Fibroblast of pulmonary artery (primary cell): ENCODE results near the gene TDRKH.
A peak's percentile ranks its signal among the peaks of the same experiment; 100 is the strongest.

Experiments
- DNase-seq: peaks from one replicate; pipeline ENCODE4 v3.0.0-alpha.2; 2010; ENCODE audit warnings: low read depth
- H3K4me3 ChIP-seq: replicated peaks from 2 replicates; pipeline ENCODE4 v1.5.1; 2011; ENCODE audit warnings: low read depth, mild to moderate bottlenecking, control low read depth, low read length, moderate library complexity
- TF ChIP-seq, protein P1 (sequence below): IDR thresholded peaks from 2 replicates; pipeline ENCODE4 v1.5.1; 2011; ENCODE audit warnings: mild to moderate bottlenecking, control low read depth, low read length, inconsistent platforms; ENCODE audit errors: missing control alignments

TDRKH gene

DNA sequence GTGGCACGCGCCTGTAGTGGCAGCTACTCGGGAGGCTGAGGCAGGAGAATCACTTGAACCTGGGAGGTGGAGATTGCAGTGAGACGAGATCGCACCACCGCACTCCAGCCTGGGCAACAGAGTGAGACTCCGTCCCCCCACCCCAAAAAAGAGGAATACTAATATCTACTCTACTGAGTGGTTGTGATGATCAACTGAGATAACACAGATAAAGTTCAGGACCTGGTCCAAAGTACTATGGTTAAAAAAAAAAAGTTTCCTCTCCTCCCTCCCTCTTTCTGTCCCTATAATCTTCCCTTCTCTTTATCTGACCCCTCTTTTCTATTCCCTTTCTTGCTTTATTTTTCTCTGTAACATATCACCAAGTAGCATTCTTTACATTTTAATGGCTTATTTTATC is 45.3 kb upstream of the TDRKH start:
- H3K4me3 ChIP-seq = no peak overlapping the region
- DNase-seq = no peak

GRCh38 chr1:151834239-151834638 is 43.9 kb upstream of the TDRKH start:
- TF ChIP-seq, protein P1, sequence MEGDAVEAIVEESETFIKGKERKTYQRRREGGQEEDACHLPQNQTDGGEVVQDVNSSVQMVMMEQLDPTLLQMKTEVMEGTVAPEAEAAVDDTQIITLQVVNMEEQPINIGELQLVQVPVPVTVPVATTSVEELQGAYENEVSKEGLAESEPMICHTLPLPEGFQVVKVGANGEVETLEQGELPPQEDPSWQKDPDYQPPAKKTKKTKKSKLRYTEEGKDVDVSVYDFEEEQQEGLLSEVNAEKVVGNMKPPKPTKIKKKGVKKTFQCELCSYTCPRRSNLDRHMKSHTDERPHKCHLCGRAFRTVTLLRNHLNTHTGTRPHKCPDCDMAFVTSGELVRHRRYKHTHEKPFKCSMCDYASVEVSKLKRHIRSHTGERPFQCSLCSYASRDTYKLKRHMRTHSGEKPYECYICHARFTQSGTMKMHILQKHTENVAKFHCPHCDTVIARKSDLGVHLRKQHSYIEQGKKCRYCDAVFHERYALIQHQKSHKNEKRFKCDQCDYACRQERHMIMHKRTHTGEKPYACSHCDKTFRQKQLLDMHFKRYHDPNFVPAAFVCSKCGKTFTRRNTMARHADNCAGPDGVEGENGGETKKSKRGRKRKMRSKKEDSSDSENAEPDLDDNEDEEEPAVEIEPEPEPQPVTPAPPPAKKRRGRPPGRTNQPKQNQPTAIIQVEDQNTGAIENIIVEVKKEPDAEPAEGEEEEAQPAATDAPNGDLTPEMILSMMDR = no peak

More for the DNA sequence above, 45.3 kb upstream of the TDRKH start:
- TF ChIP-seq, protein P1 = no peak

GRCh38 chr1:151833172-151833900 is 43.0 kb upstream of the TDRKH start:
- TF ChIP-seq, protein P1 = no peak
- no peak overlapping the region for H3K4me3 ChIP-seq
- DNase-seq = no peak

More at GRCh38 chr1:151834239-151834638, 43.9 kb upstream of the TDRKH start:
- no peak overlapping the region for H3K4me3 ChIP-seq
- DNase-seq = no peak

DNA sequence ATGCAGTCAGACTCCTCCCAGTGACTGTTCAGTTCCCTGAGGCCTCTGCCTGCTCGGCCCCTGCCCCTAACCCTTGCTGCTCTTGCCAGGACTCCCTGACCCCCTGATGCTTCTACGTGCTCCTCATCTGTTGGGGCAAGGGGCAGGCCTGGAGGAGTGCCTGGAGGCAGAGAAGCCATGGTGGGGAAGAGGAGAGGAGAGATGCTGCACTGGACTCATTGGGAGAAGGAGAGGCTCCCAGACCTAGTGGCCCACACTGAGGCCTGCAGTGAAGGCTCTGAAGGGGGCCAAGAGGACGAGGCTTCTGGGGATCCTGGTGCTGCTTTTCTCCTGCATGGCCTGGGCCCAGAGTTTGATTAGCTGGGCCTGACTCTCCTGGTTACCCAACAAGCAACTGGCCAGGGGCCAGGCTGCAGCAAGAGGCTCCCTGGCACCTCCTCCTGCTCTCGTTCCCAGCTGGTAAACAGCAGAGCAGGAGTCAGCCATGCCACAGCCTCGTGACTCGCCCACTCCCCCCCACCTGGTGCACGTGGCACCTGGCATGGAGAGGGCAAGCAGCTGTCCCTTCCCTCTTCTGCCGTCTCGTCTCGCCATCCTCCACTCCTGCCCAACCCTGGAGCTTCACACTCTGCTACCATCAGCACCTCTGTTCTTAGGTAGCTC is 42.1 kb upstream of the TDRKH start:
- peak; percentile 69 for DNase-seq
- no peak overlapping the region for H3K4me3 ChIP-seq
- TF ChIP-seq, protein P1 = no peak

DNA sequence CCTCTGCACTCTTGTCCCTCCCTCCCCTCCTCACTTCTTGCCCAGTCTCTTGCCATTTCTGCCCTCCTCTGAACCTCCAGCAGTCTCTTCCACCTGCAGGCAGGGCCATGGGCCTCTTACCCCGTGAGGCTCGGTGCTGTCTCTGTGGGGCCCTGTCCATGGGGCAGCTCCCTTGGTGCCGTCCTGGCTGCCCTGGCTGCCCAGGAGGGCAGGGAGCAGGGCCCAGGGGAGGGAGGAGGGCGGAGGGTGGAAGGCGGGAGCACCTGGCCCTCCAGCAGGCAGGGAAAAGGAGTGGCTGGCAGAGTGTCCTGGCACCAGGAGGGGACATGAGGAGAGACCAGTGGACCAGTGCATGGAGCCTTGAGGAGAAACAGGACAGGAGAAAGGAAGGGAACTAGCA is 41.3 kb upstream of the TDRKH start, which contains the start of gene RORC:
Gene RORC, minus strand, starts transcription at position 198 of the 400 bp plus-strand sequence. Its CDS starts 38 bp downstream, at position 160.
- no peak for DNase-seq
- no peak within 1 kb of the TSS for H3K4me3 ChIP-seq

GRCh38 chr1:151831256-151831591 is 40.9 kb upstream of the TDRKH start:
- H3K4me3 ChIP-seq = no peak overlapping the region
- TF ChIP-seq, protein P1 = no peak
- DNase-seq = no peak

More for the DNA sequence above, 41.3 kb upstream of the TDRKH start, which contains the start of gene RORC:
- TF ChIP-seq, protein P1 = no peak
